GM21619 (cell line): Measurements from ENCODE around the gene FAR2.
"Not testable (repeated sequence)": the region's sequence is repeated elsewhere in the genome, so short reads cannot be mapped to it uniquely, and the experiment has no call there.

Experiments used
- ATAC-seq: cut with Tn5 transposase; IDR thresholded peaks from one replicate; pipeline ENCODE4 v1.9.1; 2021; ENCODE audit not compliant: unreplicated experiment

Gene FAR2

DNA sequence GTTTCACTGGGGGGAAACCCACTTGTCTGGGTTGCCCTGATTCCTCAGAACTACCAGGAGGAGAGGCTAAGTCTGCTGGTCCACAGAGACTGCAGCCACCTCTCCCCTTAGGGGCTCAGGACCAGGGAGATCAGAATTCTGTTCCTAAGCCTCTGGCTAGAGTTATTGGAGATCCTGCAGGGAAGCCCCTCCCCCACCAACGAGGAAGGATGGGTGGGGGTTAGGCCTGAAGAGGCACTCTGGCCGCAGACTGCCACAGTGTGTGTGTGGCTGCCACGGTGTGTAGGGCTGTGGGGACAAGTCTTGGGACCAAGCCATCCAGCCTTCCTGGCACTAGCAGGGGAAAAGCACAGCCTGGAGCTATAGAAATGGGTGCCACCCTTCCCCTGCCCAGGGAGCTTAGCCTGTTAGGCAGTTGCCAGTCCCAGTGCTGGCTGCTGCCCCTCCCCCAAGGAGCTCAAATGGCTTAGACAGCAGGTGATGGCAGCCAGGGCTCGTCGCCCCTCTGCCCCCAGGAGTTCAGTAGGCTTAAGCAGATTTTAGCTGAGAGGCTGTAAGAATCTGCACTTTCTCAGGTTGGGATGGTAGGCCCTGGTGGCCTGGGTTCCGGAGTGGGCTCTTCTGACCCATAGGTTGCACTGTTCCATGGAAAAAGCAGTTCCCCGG, 124.2 kb downstream of the FAR2 start:
- no peak for ATAC-seq

GRCh38 chr12:29275834-29276233, 126.8 kb downstream of the FAR2 start:
- no peak for ATAC-seq

DNA sequence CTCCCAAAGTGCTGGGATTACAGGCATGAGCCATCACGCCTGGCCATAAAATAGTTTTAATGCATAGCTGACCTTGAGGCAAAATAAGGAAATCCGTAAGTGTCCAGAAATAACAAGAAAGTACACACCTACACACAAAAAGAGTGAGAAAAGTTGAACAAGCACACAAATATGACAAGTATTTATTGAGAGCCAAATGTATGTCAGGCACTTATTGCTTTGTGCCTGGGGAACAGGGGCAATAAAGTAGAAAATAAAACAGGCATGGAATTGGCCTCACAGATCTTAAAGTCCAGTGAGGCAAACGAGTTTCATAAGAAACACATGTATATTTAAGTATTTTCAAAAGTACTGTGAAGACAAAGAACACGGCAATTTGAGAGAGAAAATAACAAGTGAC, 128.2 kb downstream of the FAR2 start:
- ATAC-seq: no peak

GRCh38 chr12:29278673-29279420, 129.8 kb downstream of the FAR2 start:
- ATAC-seq: no peak

- ATAC-seq: no peak
Measured at GRCh38 chr12:29281371-29282005, 132.4 kb downstream of the FAR2 start.

- no peak for ATAC-seq
Measured at GRCh38 chr12:29282031-29282816, 133.1 kb downstream of the FAR2 start.

DNA sequence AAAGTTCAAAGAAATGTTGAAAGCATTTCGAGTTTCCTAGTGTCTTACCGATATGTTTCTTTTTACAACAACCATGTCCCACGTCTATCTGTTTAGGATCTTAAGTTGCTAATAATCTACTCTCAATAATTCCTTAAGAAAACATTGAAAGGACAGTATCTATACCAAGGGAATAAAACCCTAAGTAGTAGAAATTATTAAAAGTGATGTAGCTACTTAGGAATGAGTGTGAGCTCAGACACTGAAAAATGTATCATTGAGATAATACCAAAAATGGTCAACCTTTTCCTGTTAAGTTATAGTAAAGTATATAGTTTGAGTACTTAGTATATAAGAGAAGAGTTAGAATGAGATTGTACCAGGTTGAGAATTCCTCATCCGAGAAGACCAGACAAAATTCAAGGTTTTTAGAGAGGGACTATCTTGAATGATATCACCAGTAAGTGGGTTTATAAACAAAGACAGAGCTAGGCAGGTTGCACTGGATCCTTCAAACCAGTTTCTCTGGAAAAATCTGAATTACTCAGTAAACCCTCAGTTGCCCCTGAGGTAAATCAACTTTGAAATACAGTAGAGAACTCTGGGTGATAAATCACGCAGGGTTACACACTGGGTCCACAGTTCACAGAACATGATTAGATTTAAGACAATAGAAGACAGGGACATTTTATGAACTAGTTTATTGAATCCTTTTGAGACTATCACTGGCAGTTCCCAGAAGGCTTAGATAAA, 135.1 kb downstream of the FAR2 start:
- no peak for ATAC-seq

DNA sequence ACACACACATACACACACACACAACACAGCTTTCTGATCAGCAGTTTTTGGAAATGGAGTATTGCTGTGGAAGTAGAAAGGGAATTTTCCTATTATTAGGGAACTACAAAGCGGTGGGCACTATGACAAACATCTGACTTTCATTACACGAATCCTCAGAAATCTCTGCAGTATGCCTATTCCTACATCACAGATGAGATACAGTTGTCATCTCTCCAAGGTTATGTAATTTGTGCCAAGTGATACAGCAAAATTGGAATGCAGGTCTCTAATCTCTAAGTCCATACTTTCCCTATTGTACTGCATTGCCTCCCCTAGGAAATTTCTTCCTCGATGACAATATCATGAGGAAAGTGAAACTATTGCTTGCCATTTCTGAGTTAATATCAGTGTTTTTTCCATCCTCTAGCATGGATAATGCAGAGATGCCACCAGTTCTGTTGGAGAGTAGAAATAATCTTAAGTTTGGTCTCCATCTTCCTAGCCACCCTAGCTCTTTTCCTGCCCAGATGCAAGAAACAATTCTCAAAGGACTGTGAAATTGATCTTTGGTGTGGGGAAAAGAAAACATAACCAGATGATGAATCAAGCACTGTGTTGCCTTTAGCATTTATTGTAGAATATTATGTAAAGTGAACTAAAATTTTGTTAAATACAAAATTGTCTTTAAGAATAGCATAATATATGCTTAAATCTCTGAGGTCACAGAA, 137.2 kb downstream of the FAR2 start:
- no peak for ATAC-seq

DNA sequence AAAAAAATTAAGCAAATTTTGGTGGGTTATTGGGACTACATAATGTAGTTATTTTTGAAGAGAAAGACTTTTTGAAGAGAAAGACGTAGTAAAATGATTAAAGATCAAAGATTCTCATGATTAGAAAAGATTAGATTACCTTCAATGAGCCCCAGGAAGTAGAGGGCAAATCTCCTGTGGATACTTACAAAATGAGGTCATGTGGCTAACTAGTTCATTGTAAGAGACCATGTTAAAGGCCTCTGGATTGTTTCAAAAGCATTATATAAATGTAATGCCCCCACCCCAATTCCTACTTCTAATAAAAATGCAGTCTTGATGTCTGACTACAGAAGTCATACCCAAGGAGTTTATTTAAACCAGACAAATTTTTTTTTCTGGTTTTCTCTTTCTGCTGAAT, 138.5 kb downstream of the FAR2 start:
- no peak for ATAC-seq

DNA sequence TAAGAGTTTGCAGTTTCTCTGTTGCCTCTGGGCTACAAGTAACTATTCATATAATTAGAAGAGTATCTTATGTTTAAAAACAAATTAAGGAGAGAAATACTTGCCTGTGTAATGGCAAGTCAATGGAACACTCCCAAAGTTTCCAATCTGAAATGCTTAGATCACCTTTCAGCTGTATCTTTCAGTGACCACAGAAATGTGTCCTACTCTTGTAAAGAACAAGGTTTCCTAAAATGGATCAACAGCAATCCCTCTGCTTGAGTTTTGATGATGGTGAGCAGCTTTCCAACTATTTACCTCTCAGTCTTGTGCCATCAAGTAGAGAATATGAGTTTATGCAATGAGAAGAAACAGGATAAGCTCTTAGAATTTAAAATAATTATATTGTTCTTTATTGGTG, 139.0 kb downstream of the FAR2 start:
- ATAC-seq: no peak

GRCh38 chr12:29290475-29290874, 141.4 kb downstream of the FAR2 start:
- not testable (repeated sequence) for ATAC-seq

- ATAC-seq: no peak
Measured at GRCh38 chr12:29291226-29291625, 142.1 kb downstream of the FAR2 start.

GRCh38 chr12:29299633-29300032, 150.6 kb downstream of the FAR2 start:
- no peak for ATAC-seq

- ATAC-seq: no peak
Measured at GRCh38 chr12:29301114-29301513, 152.0 kb downstream of the FAR2 start.

GRCh38 chr12:29304388-29304787, 155.3 kb downstream of the FAR2 start:
- no peak for ATAC-seq

DNA sequence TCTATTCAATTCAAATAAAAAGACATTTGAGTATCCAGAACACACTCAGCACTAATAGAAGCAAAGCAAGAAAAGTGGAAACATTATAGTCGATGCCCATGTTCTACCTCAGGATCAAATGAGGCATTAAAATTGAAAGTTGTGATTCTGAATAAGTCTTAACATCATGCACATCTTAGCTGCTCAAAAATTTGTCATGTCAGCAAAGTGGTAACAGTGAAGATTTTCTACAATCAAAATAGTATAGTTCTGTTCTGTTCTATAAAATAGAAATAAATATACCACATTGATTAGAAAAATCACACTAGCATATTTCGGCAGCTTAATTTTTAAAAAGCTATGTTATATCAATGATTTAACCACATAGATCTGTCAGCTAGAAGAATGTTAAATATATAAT, 157.2 kb downstream of the FAR2 start:
- ATAC-seq: no peak

DNA sequence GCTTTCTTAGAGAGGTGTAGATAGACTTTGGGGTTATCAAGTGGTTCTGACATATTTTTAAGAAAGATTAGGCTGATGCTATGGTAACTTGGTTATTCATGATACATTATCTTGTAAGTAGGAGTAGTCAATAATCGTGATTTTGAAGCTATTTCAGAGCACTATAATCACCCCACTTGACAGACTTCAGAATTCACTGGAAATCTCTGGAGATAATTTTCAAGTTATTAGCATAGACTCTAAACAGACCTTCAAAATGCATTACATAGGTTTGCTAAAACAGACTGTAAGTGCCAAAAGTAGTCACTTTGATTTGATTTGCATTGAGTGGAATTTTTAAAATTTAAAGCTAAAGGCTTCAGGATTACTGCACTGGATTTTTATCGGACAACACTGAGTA, 157.6 kb downstream of the FAR2 start:
- ATAC-seq: no peak

GRCh38 chr12:29309320-29309902, 160.3 kb downstream of the FAR2 start:
- ATAC-seq: no peak

DNA sequence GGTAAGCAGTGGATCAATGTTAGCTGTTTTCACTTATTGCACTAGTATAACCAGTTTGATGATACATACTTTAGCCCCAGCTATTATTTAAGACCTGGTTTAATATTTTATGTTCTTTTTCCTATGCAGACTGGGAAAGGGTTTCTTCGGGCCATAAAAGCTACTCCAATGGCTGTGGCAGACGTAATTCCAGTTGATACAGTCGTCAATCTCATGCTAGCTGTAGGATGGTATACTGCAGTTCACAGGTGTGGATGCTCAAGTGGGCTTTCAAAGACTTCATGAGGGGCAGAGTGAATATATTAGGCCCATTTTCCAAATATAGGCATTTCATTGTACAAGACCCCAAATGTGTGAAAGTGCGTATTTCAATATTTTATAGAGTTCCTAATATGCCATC, 161.8 kb downstream of the FAR2 start:
- ATAC-seq: no peak

DNA sequence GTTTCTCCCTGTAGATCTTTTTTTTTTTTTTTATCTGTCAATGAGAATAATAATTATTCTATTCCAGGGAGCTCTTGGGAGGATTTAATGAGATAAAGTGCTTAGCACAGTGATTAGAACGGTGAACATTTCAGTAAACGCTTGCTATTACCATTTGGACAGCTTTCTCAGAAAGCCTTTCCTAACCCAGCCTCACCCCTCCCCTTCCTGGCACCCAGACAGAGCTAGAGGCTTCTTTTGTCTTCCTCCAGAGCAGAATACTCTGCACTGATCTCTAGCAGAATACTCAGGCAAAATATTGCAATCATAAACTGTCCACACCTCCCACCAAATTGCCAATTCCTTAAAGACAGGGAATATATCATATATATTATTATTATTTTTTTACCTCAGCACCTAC, 165.3 kb downstream of the FAR2 start:
- ATAC-seq: no peak
